ENCODE data around the gene SPRYD3. TPM values are rescaled to one million over a fixed set of nuclear protein-coding genes. Genes with fewer than 3 reads are reported as not detected.

Gene SPRYD3
- total and polyA plus RNA-seq, 11 donors: 26.0 to 94.7 (median 48.5) TPM

- peaks cover 15 to 55% (median 38%) of the 10 kb centered on the region in 12 donors for H3K4me1 ChIP-seq
- TF ChIP-seq CTCF (IDR thresholded peaks at IDR 0.05) (no peak), POLR2A (IDR thresholded peaks at IDR 0.05) (no peak)
- intact Hi-C loops (cut with DNase I): no loop called here
- no peaks in the 10 kb centered on the region for H3K27me3 ChIP-seq
- no peak overlapping the region for H3K4me3 ChIP-seq
- no peak for ATAC-seq
- H3K36me3 ChIP-seq: peaks cover 0 to 47% (median 37%) of the 10 kb centered on the region in 9 donors
- WGBS, 4 donors: 93 to 97% (median 96%) methylated on average over 8 of the region's 8 CpGs
- no peak for DNase-seq
- peak overlapping the region in 1 of 12 donors; percentile 17 for H3K27ac ChIP-seq
- no peaks in the 10 kb centered on the region for H3K9me3 ChIP-seq
These were observed 2.2 kb downstream of the SPRYD3 start for GRCh38 chr12:53077030-53077429.

GRCh38 chr12:53076461-53076860 lies 2.7 kb downstream of the SPRYD3 start:
- H3K4me1 ChIP-seq: peaks cover 19 to 61% (median 44%) of the 10 kb centered on the region in 12 donors
- 93 to 97% (median 95%) methylated on average over 3 of the region's 3 CpGs for WGBS, 4 donors
- peaks cover 0 to 47% (median 37%) of the 10 kb centered on the region in 9 donors for H3K36me3 ChIP-seq
- H3K27ac ChIP-seq: no peak overlapping the region
- H3K4me3 ChIP-seq: no peak overlapping the region
- H3K27me3 ChIP-seq: no peaks in the 10 kb centered on the region
- no peaks in the 10 kb centered on the region for H3K9me3 ChIP-seq
- no peak for DNase-seq
- intact Hi-C loops (cut with DNase I): no loop called here
- ATAC-seq: no peak
- TF ChIP-seq POLR2A (IDR thresholded peaks at IDR 0.05) (no peak), CTCF (IDR thresholded peaks at IDR 0.05) (no peak)

DNA sequence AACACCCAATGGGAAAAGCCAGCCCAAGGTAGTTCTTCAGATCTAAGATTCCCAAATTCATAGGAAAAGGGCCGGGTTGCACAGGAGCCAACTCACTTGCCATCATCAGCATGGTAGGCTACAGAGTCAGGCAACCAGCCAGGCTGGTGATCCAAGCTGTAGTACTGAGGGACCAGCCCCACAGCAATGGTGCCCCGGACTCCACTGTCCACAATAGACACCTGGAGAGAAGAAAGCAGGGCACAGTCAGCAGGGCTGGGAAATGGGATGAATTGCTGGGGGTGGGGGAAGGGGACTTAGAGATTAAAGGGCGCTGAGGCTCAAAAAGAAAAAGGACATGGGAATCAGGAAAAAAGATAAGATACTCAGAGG lies 4.2 kb downstream of the SPRYD3 start:
- Histone ChIP-seq H3K36me3 (peaks cover 0 to 57% (median 45%) of the 10 kb centered on the region in 9 donors), H3K27me3 (no peaks in the 10 kb centered on the region), H3K9me3 (no peaks in the 10 kb centered on the region), H3K27ac (peak overlapping the region in 2 of 12 donors; percentile 26 to 75), H3K4me1 (peaks cover 23 to 71% (median 56%) of the 10 kb centered on the region in 12 donors), H3K4me3 (no peak overlapping the region)
- ATAC-seq: no peak
- intact Hi-C loops (cut with DNase I): no loop called here
- WGBS, 4 donors: 94 to 98% (median 96%) methylated on average over 3 of the region's 3 CpGs
- DNase-seq: no peak
- TF ChIP-seq POLR2A (IDR thresholded peaks at IDR 0.05): no peak
- TF ChIP-seq CTCF (IDR thresholded peaks at IDR 0.05): no peak

- 89 to 92% (median 91%) methylated on average over 11 of the region's 11 CpGs for WGBS, 4 donors
- H3K36me3 ChIP-seq: peaks cover 0 to 58% (median 49%) of the 10 kb centered on the region in 9 donors
- H3K9me3 ChIP-seq: no peaks in the 10 kb centered on the region
- ATAC-seq: no peak
- H3K4me3 ChIP-seq: no peak overlapping the region
- H3K27ac ChIP-seq: peak overlapping the region; percentile 2 to 75 (median 31)
- TF ChIP-seq POLR2A (IDR thresholded peaks at IDR 0.05) (no peak), CTCF (IDR thresholded peaks at IDR 0.05) (no peak)
- intact Hi-C loops (cut with DNase I): no loop called here
- H3K27me3 ChIP-seq: no peaks in the 10 kb centered on the region
- peaks cover 23 to 74% (median 58%) of the 10 kb centered on the region in 12 donors for H3K4me1 ChIP-seq
- no peak for DNase-seq
These were observed 4.7 kb downstream of the SPRYD3 start for GRCh38 chr12:53074283-53074998.

All from heart left ventricle (tissue), 16 donors.